Upper lobe of left lung (tissue), 6 donors: Measurements from ENCODE around the gene PTPRN2. TPM values are rescaled to one million over a fixed set of nuclear protein-coding genes. Genes with fewer than 3 reads are reported as not detected.
A peak's percentile ranks its signal among the peaks of the same experiment; 100 is the strongest.
"Not testable (repeated sequence)": the region's sequence is repeated elsewhere in the genome, so short reads cannot be mapped to it uniquely, and the experiment has no call there.

ENCODE experiments used
- ATAC-seq, 2 donors: fragments of 200-7000 bp; cut with Tn5 transposase; one replicate each; pipeline ENCODE4 v1.9.1; 2022; ENCODE audit warnings: mild to moderate bottlenecking in 2 of 2, moderate library complexity in 2 of 2; ENCODE audit not compliant: low FRiP score in 2 of 2
- DNase-seq, 2 donors: peaks; one replicate each; pipeline ENCODE4 v3.0.0-alpha.2; 2019 to 2020
- H3K27ac ChIP-seq, 4 donors: fragments of 200-600 bp; sonication (generic); one replicate each; pipeline ENCODE4 v1.5.1; 2016 to 2019
- H3K27me3 ChIP-seq, 4 donors: fragments of 200-600 bp; sonication (generic); one replicate each; pipeline ENCODE4 v1.5.1; 2017 to 2019
- H3K36me3 ChIP-seq, 4 donors: fragments of 200-600 bp; sonication (generic); one replicate each; pipeline ENCODE4 v1.5.1; 2016 to 2019
- H3K4me1 ChIP-seq, 4 donors: fragments of 200-600 bp; sonication (generic); one replicate each; pipeline ENCODE4 v1.5.1; 2018 to 2019
- H3K4me3 ChIP-seq, 4 donors: fragments of 200-600 bp; sonication (generic); one replicate each; pipeline ENCODE4 v1.5.1; 2017 to 2019; ENCODE audit warnings: mild to moderate bottlenecking in 2 of 4, moderate library complexity in 1 of 4
- H3K9me3 ChIP-seq, 4 donors: fragments of 200-600 bp; sonication (generic); one replicate each; pipeline ENCODE4 v1.5.1; 2018 to 2019
- CTCF ChIP-seq, 6 experiments: fragments of 450-650 bp in 4 of 6; fragments of 200-600 bp in 2 of 6; sonication (generic) in 2 of 6; IDR thresholded peaks; one replicate each; pipeline ENCODE4 v1.5.1; 2016 to 2019; ENCODE audit warnings: antibody characterized with exemption in 6 of 6
- EP300 ChIP-seq, 4 donors: sonication (generic); formaldehyde crosslinking; IDR thresholded peaks; one replicate each; pipeline ENCODE4 v1.5.1; 2017; ENCODE audit warnings: antibody characterized with exemption in 4 of 4, control low read depth in 2 of 4
- POLR2A ChIP-seq, 4 donors: fragments of 450-650 bp; IDR thresholded peaks; one replicate each; pipeline ENCODE4 v1.5.1; 2016 to 2017; ENCODE audit warnings: antibody characterized with exemption in 4 of 4, mild to moderate bottlenecking in 2 of 4
- POLR2AphosphoS5 ChIP-seq, 2 donors: sonication (generic); formaldehyde crosslinking; IDR thresholded peaks; one replicate each; pipeline ENCODE4 v1.5.1; 2017; ENCODE audit warnings: antibody characterized with exemption in 2 of 2
- WGBS, 2 donors: methylation state at CpG; one replicate each; pipeline ENCODE4 v1.1.5; 2017 to 2018; 5-methylcytosine and 5-hydroxymethylcytosine counted together
- total RNA-seq, 6 donors: library from RNA; depleted of rRNA in 4 of 6; stranded (reverse); fragments of >200 nt in 4 of 6; gene quantifications; one replicate each; pipeline versions ENCODE4 v1.1.0 to v1.2.1, GENCODE V29; 2016 to 2021
- donor health status: DM: no; HTN: no; CAD: no; lungs with moderate emphysema.
- donor health status: DM: no; HTN: yes; CAD: no; lungs with severe emphysema.

The PTPRN2 gene
- total RNA-seq, 6 donors from 2014 or later = 3.3 to 7.9 (median 5.2) TPM

- WGBS, 2 donors = 70 to 79% methylated on average over 2 to 3 of the region's 3 CpGs
- Histone ChIP-seq H3K9me3 (no peaks in the 10 kb centered on the region), H3K4me1 (no peaks in the 10 kb centered on the region), H3K4me3 (no peak overlapping the region), H3K36me3 (no peaks in the 10 kb centered on the region), H3K27ac (no peak overlapping the region), H3K27me3 (no peaks in the 10 kb centered on the region)
- ATAC-seq = no peak
- peak in 1 of 2 donors; percentile 6 for DNase-seq
- TF ChIP-seq POLR2AphosphoS5 (IDR thresholded peaks at IDR 0.05) (no peak), EP300 (IDR thresholded peaks at IDR 0.05) (no peak), POLR2A (IDR thresholded peaks at IDR 0.05) (no peak), CTCF (IDR thresholded peaks at IDR 0.05) (no peak)
These were observed 239.2 kb downstream of the PTPRN2 start for GRCh38 chr7:158348446-158348845.

DNA sequence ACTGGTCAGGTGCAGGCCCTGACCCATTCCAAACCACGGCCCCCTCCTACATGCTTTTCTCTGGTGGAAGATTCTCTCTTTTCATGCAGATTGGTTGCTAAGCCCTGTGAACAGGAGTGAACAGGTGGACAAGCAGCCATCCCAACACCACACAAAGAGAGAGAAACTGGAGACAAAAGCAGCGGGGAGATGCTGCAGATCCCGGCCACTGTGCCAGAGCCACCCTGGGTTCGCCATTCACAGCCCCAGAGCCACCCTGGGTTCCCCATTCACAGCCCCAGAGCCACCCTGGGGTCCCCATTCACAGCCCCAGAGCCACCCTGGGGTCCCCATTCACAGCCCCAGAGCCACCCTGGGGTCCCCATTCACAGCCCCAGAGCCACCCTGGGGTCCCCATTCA lies 239.6 kb downstream of the PTPRN2 start:
- not testable (repeated sequence) for H3K9me3 ChIP-seq, H3K36me3 ChIP-seq, H3K27me3 ChIP-seq, ATAC-seq, H3K27ac ChIP-seq, H3K4me1 ChIP-seq, DNase-seq, H3K4me3 ChIP-seq
- WGBS, 2 donors = 85 to 100% methylated on average over 3 to 4 of the region's 4 CpGs

DNA sequence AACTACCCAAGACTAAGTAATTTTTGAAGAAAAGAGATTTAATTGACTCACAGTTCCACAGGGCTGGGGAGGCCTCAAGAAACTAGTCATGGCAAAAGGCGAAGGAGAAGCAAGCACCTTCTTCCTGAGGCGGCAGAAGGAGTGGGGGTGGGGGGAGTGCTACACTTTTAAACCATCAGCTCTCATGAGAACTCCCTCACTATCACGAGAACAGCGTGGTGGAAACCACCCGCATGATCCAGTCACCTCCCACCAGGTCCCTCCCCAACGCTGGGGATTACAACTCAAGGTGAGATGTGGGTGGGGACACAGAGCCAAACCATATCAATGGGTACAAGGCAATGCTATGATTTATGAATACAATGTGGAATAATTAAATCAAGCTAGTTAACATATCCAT lies 241.9 kb downstream of the PTPRN2 start:
- no peaks in the 10 kb centered on the region for H3K4me1 ChIP-seq
- no peak overlapping the region for H3K27ac ChIP-seq
- TF ChIP-seq POLR2AphosphoS5 (IDR thresholded peaks at IDR 0.05) (no peak), POLR2A (IDR thresholded peaks at IDR 0.05) (no peak), CTCF (IDR thresholded peaks at IDR 0.05) (no peak), EP300 (IDR thresholded peaks at IDR 0.05) (no peak)
- H3K4me3 ChIP-seq = no peak overlapping the region
- ATAC-seq (no peak), DNase-seq (peak in 1 of 2 donors; percentile 5)
- no peaks in the 10 kb centered on the region for H3K9me3 ChIP-seq
- WGBS, 2 donors = 65 to 75% methylated on average over 6 of the region's 6 CpGs
- H3K27me3 ChIP-seq = no peaks in the 10 kb centered on the region
- H3K36me3 ChIP-seq = no peaks in the 10 kb centered on the region

- no peaks in the 10 kb centered on the region for H3K36me3 ChIP-seq
- peak in 1 of 2 donors; percentile 61 for ATAC-seq
- 74 to 83% methylated on average over 10 of the region's 11 CpGs for WGBS, 2 donors
These were observed 242.8 kb downstream of the PTPRN2 start for GRCh38 chr7:158344706-158345300.

GRCh38 chr7:158343936-158344455 lies 243.6 kb downstream of the PTPRN2 start:
- DNase-seq (peak in 1 of 2 donors; percentile 4), ATAC-seq (peak in 1 of 2 donors; percentile 36)
- H3K4me1 ChIP-seq = no peaks in the 10 kb centered on the region
- no peaks in the 10 kb centered on the region for H3K36me3 ChIP-seq
- no peak for TF ChIP-seq POLR2AphosphoS5 (IDR thresholded peaks at IDR 0.05)
- no peak for TF ChIP-seq POLR2A (IDR thresholded peaks at IDR 0.05)
- no peak for TF ChIP-seq CTCF (IDR thresholded peaks at IDR 0.05)
- no peak for TF ChIP-seq EP300 (IDR thresholded peaks at IDR 0.05)
- no peak overlapping the region for H3K27ac ChIP-seq
- WGBS, 2 donors = 77 to 78% methylated on average over 6 to 10 of the region's 10 CpGs
- no peaks in the 10 kb centered on the region for H3K27me3 ChIP-seq
- H3K9me3 ChIP-seq = no peaks in the 10 kb centered on the region
- no peak overlapping the region for H3K4me3 ChIP-seq

More at GRCh38 chr7:158344706-158345300, 242.8 kb downstream of the PTPRN2 start:
- Histone ChIP-seq H3K4me1 (no peaks in the 10 kb centered on the region), H3K4me3 (no peak overlapping the region), H3K27me3 (no peaks in the 10 kb centered on the region), H3K27ac (no peak overlapping the region), H3K9me3 (no peaks in the 10 kb centered on the region)
- TF ChIP-seq CTCF (IDR thresholded peaks at IDR 0.05) (no peak), EP300 (IDR thresholded peaks at IDR 0.05) (no peak), POLR2AphosphoS5 (IDR thresholded peaks at IDR 0.05) (no peak), POLR2A (IDR thresholded peaks at IDR 0.05) (no peak)
- DNase-seq = peak in 1 of 2 donors; percentile 14
